Measurements from ENCODE around the gene HSD3B7.

The HSD3B7 gene

GRCh38 chr16:30982548-30983288 lies 2.3 kb upstream of the HSD3B7 start:
- no peak for DNase-seq (ENCODE audit: extremely low read depth, insufficient read length)
- no peak for TF ChIP-seq CTCF (IDR thresholded peaks at IDR 0.05; ENCODE audit: insufficient read depth, low read length, poor library complexity, severe bottlenecking)
- Histone ChIP-seq H3K27me3 (replicated peaks; ENCODE audit: control insufficient read depth, insufficient read depth, low read length) (no peaks in the 10 kb centered on the region), H3K4me3 (replicated peaks; ENCODE audit: low read depth, low read length) (no peak overlapping the region), H3K36me3 (ENCODE audit: control insufficient read depth, insufficient read depth, low read length) (peaks cover 38% of the 10 kb centered on the region)

- H3K36me3 ChIP-seq (ENCODE audit: control insufficient read depth, insufficient read depth, low read length): peaks cover 34% of the 10 kb centered on the region
- DNase-seq (ENCODE audit: extremely low read depth, insufficient read length): no peak
- H3K27me3 ChIP-seq (replicated peaks; ENCODE audit: control insufficient read depth, insufficient read depth, low read length): no peaks in the 10 kb centered on the region
- H3K4me3 ChIP-seq (replicated peaks; ENCODE audit: low read depth, low read length): no peak overlapping the region
- no peak for TF ChIP-seq CTCF (IDR thresholded peaks at IDR 0.05; ENCODE audit: insufficient read depth, low read length, poor library complexity, severe bottlenecking)
Observed at GRCh38 chr16:30983289-30983889, 1.6 kb upstream of the HSD3B7 start.

- Histone ChIP-seq H3K27me3 (replicated peaks; ENCODE audit: control insufficient read depth, insufficient read depth, low read length) (no peaks in the 10 kb centered on the region), H3K4me3 (replicated peaks; ENCODE audit: low read depth, low read length) (no peak overlapping the region), H3K36me3 (ENCODE audit: control insufficient read depth, insufficient read depth, low read length) (peaks cover 31% of the 10 kb centered on the region)
- no peak for DNase-seq (ENCODE audit: extremely low read depth, insufficient read length)
- no peak for TF ChIP-seq CTCF (IDR thresholded peaks at IDR 0.05; ENCODE audit: insufficient read depth, low read length, poor library complexity, severe bottlenecking)
Observed at GRCh38 chr16:30983898-30984610, 953 bp upstream of the HSD3B7 start.

GRCh38 chr16:30985401-30986128 lies 558 bp downstream of the HSD3B7 start:
- Histone ChIP-seq H3K4me3 (replicated peaks; ENCODE audit: low read depth, low read length) (no peak overlapping the region), H3K36me3 (ENCODE audit: control insufficient read depth, insufficient read depth, low read length) (peaks cover 24% of the 10 kb centered on the region), H3K27me3 (replicated peaks; ENCODE audit: control insufficient read depth, insufficient read depth, low read length) (no peaks in the 10 kb centered on the region)
- no peak for DNase-seq (ENCODE audit: extremely low read depth, insufficient read length)
- no peak for TF ChIP-seq CTCF (IDR thresholded peaks at IDR 0.05; ENCODE audit: insufficient read depth, low read length, poor library complexity, severe bottlenecking)

GRCh38 chr16:30986129-30986991 lies 1.4 kb downstream of the HSD3B7 start:
- no peak for DNase-seq (ENCODE audit: extremely low read depth, insufficient read length)
- H3K27me3 ChIP-seq (replicated peaks; ENCODE audit: control insufficient read depth, insufficient read depth, low read length): no peaks in the 10 kb centered on the region
- TF ChIP-seq CTCF (IDR thresholded peaks at IDR 0.05; ENCODE audit: insufficient read depth, low read length, poor library complexity, severe bottlenecking): no peak
- H3K36me3 ChIP-seq (ENCODE audit: control insufficient read depth, insufficient read depth, low read length): peaks cover 19% of the 10 kb centered on the region
- no peak overlapping the region for H3K4me3 ChIP-seq (replicated peaks; ENCODE audit: low read depth, low read length)
